ENCODE data around the gene PIK3C2G.

GRCh38 chr12:18323159-18323558, 61.8 kb downstream of the PIK3C2G start:
- TF ChIP-seq CTCF (conservative IDR thresholded peaks at IDR 0.05; ENCODE audit: low read length) (no peak), EZH2phosphoT487 (IDR thresholded peaks at IDR 0.05; ENCODE audit: borderline replicate concordance, low read depth, low read length) (no peak)
